ENCODE data around the gene AADACL2.

The AADACL2 gene

DNA sequence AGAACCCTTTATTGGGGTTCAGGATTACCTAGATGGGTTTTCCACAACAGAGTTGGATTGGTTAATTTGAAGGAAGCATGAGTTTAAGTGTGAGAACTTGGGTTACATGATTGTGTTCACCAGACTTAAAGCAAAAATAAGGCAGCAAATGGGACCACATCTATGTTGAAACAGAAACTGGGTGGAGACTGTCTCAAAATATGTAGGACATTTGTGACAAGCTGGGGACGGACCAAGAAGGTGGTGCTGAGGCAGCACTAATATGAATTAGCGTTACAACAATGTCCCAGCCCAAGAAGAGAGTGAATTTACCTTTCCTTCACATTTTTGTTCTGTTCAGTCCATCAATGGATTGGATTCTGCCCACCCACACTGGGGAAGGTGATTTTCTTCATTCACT, 866 bp upstream of the AADACL2 start:
- no peak overlapping the region for H3K27ac ChIP-seq
- no peak for TF ChIP-seq CTCF (conservative IDR thresholded peaks at IDR 0.05)

- H3K27ac ChIP-seq = no peak overlapping the region
- TF ChIP-seq ZFX (IDR thresholded peaks at IDR 0.05) = no peak
- TF ChIP-seq CTCF (conservative IDR thresholded peaks at IDR 0.05) = no peak
Measured at GRCh38 chr3:151740581-151740980, 6.9 kb downstream of the AADACL2 start.

DNA sequence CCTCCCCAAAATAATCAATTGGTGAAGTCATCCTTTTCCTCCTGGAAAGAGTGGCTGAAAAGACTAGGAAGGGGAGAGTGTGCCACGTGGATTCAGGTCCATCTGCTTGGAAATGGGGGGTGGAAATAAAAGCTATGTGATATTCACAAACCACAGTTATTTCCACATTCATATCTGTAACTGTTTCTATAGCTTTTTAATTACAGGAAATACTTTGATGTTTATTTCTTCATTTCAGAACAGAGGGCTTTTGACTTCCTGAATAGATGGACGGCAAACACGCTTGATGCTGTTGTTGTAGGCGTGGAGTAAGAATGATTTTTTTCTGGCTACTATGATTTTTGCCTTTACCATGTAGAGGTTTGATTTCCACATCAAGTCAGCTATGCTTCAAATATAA, 10.1 kb downstream of the AADACL2 start:
- no peak for TF ChIP-seq ZFX (IDR thresholded peaks at IDR 0.05)
- TF ChIP-seq CTCF (conservative IDR thresholded peaks at IDR 0.05) = no peak
- H3K27ac ChIP-seq = no peak overlapping the region

GRCh38 chr3:151750181-151750580, 16.5 kb downstream of the AADACL2 start:
- H3K27ac ChIP-seq = no peak overlapping the region
- TF ChIP-seq CTCF (conservative IDR thresholded peaks at IDR 0.05) (no peak), ZFX (IDR thresholded peaks at IDR 0.05) (no peak)

GRCh38 chr3:151750678-151751077, 17.0 kb downstream of the AADACL2 start:
- TF ChIP-seq ZFX (IDR thresholded peaks at IDR 0.05) (no peak), CTCF (conservative IDR thresholded peaks at IDR 0.05) (no peak)
- H3K27ac ChIP-seq = no peak overlapping the region

DNA sequence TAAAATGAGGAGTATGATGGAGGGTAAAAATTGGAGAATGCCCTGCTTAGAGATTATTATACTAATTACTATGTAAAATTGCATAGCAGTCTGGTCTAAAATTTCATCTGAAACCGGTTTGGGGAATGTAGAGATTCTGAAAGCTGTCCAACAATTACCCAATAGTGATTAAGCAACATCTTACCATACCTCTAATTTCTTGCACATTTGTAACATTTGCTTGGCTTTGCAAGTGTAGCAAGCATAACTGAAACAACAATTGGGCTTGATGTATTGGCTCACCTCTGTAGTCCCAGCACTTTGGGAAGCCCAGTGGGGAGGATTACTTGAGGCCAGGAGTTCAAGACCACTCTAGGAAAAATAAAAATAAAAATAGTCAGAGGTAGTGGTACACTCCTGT, 17.4 kb downstream of the AADACL2 start:
- no peak for TF ChIP-seq CTCF (conservative IDR thresholded peaks at IDR 0.05)
- TF ChIP-seq ZFX (IDR thresholded peaks at IDR 0.05) = no peak
- no peak overlapping the region for H3K27ac ChIP-seq

GRCh38 chr3:151753846-151754245, 20.1 kb downstream of the AADACL2 start:
- no peak overlapping the region for H3K27ac ChIP-seq
- no peak for TF ChIP-seq CTCF (conservative IDR thresholded peaks at IDR 0.05)
- TF ChIP-seq ZFX (IDR thresholded peaks at IDR 0.05) = no peak

All from C4-2B (cell line).